ENCODE measurements around the gene SMARCAD1. TPM values are rescaled to one million over a fixed set of nuclear protein-coding genes. Genes with fewer than 3 reads are reported as not detected.

Gene SMARCAD1
- total and polyA plus RNA-seq, 2 of the 8 experiments (the other 6 are each of a cell fraction or from before 2014, with no cell fraction given) = 24.1 to 59.4 TPM

DNA sequence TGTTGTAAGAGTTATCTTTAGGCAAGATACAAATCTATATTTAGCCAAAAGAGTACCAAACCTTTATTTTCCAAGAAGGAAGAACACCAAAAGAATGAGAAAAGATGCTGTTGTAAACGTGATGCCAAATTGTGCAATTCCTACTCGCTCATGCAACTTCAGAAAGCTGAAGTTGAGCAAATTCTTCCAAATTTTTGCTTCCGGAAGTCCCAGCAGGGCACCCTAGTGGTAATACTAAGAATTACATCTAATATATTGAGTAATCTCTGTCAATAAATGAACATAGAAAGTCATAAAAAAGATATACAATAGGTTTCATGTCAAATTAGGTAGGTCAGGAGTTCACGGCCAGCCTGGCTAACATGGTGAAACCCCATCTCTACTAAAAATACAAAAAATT is 36.0 kb upstream of the SMARCAD1 start:
- no peak overlapping the region for H3K4ac ChIP-seq (replicated peaks; ENCODE audit: insufficient read length, low read depth, low read length)
- no peaks in the 10 kb centered on the region for H3K23me2 ChIP-seq (ENCODE audit: low read depth, low read length)
- no peak overlapping the region for H2BK15ac ChIP-seq (ENCODE audit: low read length)
- H3K9ac ChIP-seq (replicated peaks in 1 of 4; ENCODE audit: extremely low read depth in 1 of 4, low read depth in 3 of 4, low read length in 3 of 4) = no peak overlapping the region
- no peak for FAIRE-seq
- H3K4me3 ChIP-seq (ENCODE audit: extremely low read depth in 1 of 4, insufficient read depth in 2 of 4, low read depth in 3 of 4, low read length in 4 of 4) = no peak overlapping the region
- H3K27me3 ChIP-seq (replicated peaks in 1 of 4; ENCODE audit: control insufficient read depth in 3 of 4, extremely low read depth in 1 of 4, insufficient read depth in 3 of 4, low read length in 3 of 4) = no peaks in the 10 kb centered on the region
- ChIA-PET CTCF (ENCODE audit: partially characterized antibody) (interaction anchor here (0.7 to 3.0 kb wide), 16 partner anchors 10 to 364 kb away, joined by 3 to 17 read pairs (median 4); no protein-coding TSS in a partner anchor), POLR2A (ENCODE audit: partially characterized antibody) (interaction anchor here (1.0 kb wide), 1 partner anchor 36 kb away, joined by 3 read pairs; the partner anchor contains the start of gene SMARCAD1)
- H4K5ac ChIP-seq (ENCODE audit: insufficient read length, low read depth, low read length) = no peak overlapping the region
- no peak overlapping the region for H2BK12ac ChIP-seq (ENCODE audit: low read depth, low read length)
- H3K27ac ChIP-seq (ENCODE audit: low read depth, low read length) = no peak overlapping the region
- H3K56ac ChIP-seq (replicated peaks; ENCODE audit: insufficient read length, low read depth, low read length) = no peak overlapping the region
- no peak overlapping the region for H2BK120ac ChIP-seq (replicated peaks; ENCODE audit: low read depth, low read length)
- H4K91ac ChIP-seq (replicated peaks; ENCODE audit: insufficient read length, low read length) = no peak overlapping the region
- no peak overlapping the region for H3K14ac ChIP-seq (ENCODE audit: insufficient read length)
- WGBS, 2 experiments (ENCODE audit: extremely low coverage in 1 of 2, insufficient coverage in 1 of 2, insufficient read length in 1 of 2, insufficient replicate concordance in 2 of 2, low coverage in 1 of 2, low lambda C conversion rate in 2 of 2, missing lambda C conversion rate in 1 of 2) = 74% methylated on average over 4 of the region's 4 CpGs; no CpG with 5 or more reads in 1 of the 2 experiments
- H3K9me3 ChIP-seq (ENCODE audit: insufficient read depth in 2 of 2, low read depth in 1 of 2, low read length in 1 of 2) = no peaks in the 10 kb centered on the region; a peak in 1 of 4 replicates
- no peaks in the 10 kb centered on the region for H3K36me3 ChIP-seq (ENCODE audit: control insufficient read depth in 2 of 4, insufficient read depth in 4 of 4, low read length in 3 of 4)
- H3K4me1 ChIP-seq (replicated peaks in 1 of 4; ENCODE audit: control insufficient read depth in 3 of 4, insufficient read depth in 4 of 4, low read length in 3 of 4) = no peaks in the 10 kb centered on the region
- no peak overlapping the region for H2AK5ac ChIP-seq (ENCODE audit: low read depth, low read length)
- H2BK5ac ChIP-seq (ENCODE audit: low read depth, low read length) = no peak overlapping the region
- no peak for TF ChIP-seq ASH2L (IDR thresholded peaks at IDR 0.05; ENCODE audit: low read length)
- peak in 1 of 3 experiments; percentile 45; a peak in 2 of 4 replicates for TF ChIP-seq CTCF (IDR thresholded peaks at IDR 0.05; ENCODE audit: control extremely low read depth in 1 of 3, insufficient read depth in 1 of 3, low read depth in 1 of 3, low read length in 3 of 3)
- peak; percentile 11 to 14; a peak in 2 of 4 replicates for TF ChIP-seq RAD21 (IDR thresholded peaks at IDR 0.05 in 1 of 2, conservative IDR thresholded peaks at IDR 0.05 in 1 of 2; ENCODE audit: low read depth in 2 of 2, low read length in 2 of 2)
- no peak overlapping the region for H3K18ac ChIP-seq (ENCODE audit: extremely low read depth, low read length)
- no peak overlapping the region for H4K8ac ChIP-seq (ENCODE audit: extremely low read depth, insufficient read depth, low read length)
- no peak overlapping the region for H3K4me2 ChIP-seq (ENCODE audit: insufficient read depth in 1 of 2, low read depth in 2 of 2, low read length in 2 of 2)
- DNase-seq (ENCODE audit: low read depth in 1 of 2, low spot score in 2 of 2) = no peak
- no peak overlapping the region for H3K23ac ChIP-seq (ENCODE audit: insufficient read length)
- H3K79me2 ChIP-seq (ENCODE audit: control insufficient read depth in 1 of 2, insufficient read depth in 2 of 2, low read length in 2 of 2) = no peaks in the 10 kb centered on the region
- no peak overlapping the region for H2BK20ac ChIP-seq (ENCODE audit: low read length)
- no peaks in the 10 kb centered on the region for H4K20me1 ChIP-seq (replicated peaks in 1 of 2; ENCODE audit: control insufficient read depth in 1 of 2, insufficient read depth in 2 of 2, low read length in 2 of 2)
- no peaks in the 10 kb centered on the region for H3K79me1 ChIP-seq (ENCODE audit: low read depth, low read length)
- no peak overlapping the region for H2AFZ ChIP-seq (ENCODE audit: low read length)

All from H1 (cell line).